Measurements from ENCODE around the gene DDX10. TPM values are rescaled to one million over a fixed set of nuclear protein-coding genes. Genes with fewer than 3 reads are reported as not detected.

The DDX10 gene
- polyA plus RNA-seq, 1 donor (not counting 4 experiments of a cell fraction or from before 2014, with no cell fraction given): 32.3 TPM

DNA sequence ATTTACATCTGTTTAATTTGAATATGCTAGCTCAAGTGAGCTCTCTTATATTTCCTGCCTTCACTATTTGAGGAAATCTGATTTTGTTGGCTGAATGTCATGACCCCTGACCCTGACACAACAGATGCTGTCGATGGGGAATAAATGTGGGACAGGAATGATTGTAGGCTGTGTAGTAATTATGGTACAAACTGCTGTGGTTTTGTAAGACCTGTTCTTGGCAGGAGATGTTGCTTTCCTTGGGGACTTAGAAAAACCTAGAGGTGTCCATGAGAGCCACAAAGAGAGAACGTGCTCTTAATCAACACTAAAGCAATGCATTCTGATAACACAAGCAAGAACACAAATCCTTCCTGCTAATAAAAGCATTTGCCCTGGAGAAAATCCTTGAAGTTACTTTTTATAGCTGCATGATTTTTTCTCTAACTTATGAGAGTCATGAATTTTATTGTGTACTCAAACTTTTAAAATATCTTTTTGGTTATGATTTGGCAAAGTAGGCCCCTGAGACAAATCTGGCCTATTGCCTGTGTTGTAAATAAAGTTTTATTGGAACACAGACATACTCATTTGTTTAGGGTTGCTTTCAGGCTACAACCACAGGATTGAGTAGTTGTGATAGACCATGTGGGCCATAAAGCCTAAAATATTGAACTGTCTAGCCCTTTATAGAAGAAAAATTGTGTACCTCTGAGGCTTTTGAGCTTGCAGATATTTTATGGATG lies 90.2 kb downstream of the DDX10 start:
- no peak overlapping the region for H3K4me3 ChIP-seq (ENCODE audit: control insufficient read depth in 2 of 3, extremely low read depth in 1 of 3, insufficient read depth in 2 of 3, low read depth in 1 of 3, low read length in 3 of 3)
- H3K9me1 ChIP-seq (ENCODE audit: control insufficient read depth, extremely low read depth, insufficient read depth, low read length): no peaks in the 10 kb centered on the region
- no peak overlapping the region for H3K9ac ChIP-seq (ENCODE audit: control insufficient read depth, extremely low read depth, insufficient read depth, low read length)
- H3K9me3 ChIP-seq (ENCODE audit: control insufficient read depth, low read depth, low read length): no peaks in the 10 kb centered on the region
- H4K20me1 ChIP-seq (ENCODE audit: control insufficient read depth, extremely low read depth, insufficient read depth, low read length): no peaks in the 10 kb centered on the region
- no peak overlapping the region for H2AFZ ChIP-seq (ENCODE audit: control insufficient read depth, low read length)
- no peaks in the 10 kb centered on the region for H3K36me3 ChIP-seq (ENCODE audit: control insufficient read depth in 2 of 2, extremely low read depth in 1 of 2, insufficient read depth in 2 of 2, low read length in 2 of 2)
- TF ChIP-seq, protein P1, sequence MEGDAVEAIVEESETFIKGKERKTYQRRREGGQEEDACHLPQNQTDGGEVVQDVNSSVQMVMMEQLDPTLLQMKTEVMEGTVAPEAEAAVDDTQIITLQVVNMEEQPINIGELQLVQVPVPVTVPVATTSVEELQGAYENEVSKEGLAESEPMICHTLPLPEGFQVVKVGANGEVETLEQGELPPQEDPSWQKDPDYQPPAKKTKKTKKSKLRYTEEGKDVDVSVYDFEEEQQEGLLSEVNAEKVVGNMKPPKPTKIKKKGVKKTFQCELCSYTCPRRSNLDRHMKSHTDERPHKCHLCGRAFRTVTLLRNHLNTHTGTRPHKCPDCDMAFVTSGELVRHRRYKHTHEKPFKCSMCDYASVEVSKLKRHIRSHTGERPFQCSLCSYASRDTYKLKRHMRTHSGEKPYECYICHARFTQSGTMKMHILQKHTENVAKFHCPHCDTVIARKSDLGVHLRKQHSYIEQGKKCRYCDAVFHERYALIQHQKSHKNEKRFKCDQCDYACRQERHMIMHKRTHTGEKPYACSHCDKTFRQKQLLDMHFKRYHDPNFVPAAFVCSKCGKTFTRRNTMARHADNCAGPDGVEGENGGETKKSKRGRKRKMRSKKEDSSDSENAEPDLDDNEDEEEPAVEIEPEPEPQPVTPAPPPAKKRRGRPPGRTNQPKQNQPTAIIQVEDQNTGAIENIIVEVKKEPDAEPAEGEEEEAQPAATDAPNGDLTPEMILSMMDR (optimal IDR thresholded peaks at IDR 0.05 in 1 of 3, IDR thresholded peaks at IDR 0.05 in 1 of 3, conservative IDR thresholded peaks at IDR 0.05 in 1 of 3; ENCODE audit: extremely low read depth in 1 of 3, insufficient read depth in 2 of 3, low read length in 3 of 3): no peak
- TF ChIP-seq EZH2 (IDR thresholded peaks at IDR 0.05; ENCODE audit: low read length): no peak
- peaks cover 10% of the 10 kb centered on the region for H3K79me2 ChIP-seq (ENCODE audit: control insufficient read depth, insufficient read depth, low read length)
- H3K4me1 ChIP-seq (ENCODE audit: control insufficient read depth, extremely low read depth, insufficient read depth, low read length): peaks cover 9% of the 10 kb centered on the region
- DNase-seq (ENCODE audit: low read depth, low spot score) (no peak), FAIRE-seq (no peak)
- H3K4me2 ChIP-seq (ENCODE audit: control insufficient read depth, extremely low read depth, insufficient read depth, low read depth, low read length): no peak overlapping the region
- dilution Hi-C loops (cut with MboI; ENCODE audit: extremely low pct_ligation_motif_present, low sequenced_read_pairs): no loop called here
- H3K27ac ChIP-seq (ENCODE audit: control insufficient read depth, insufficient read depth, low read length): no peak overlapping the region
- H3K27me3 ChIP-seq (ENCODE audit: control insufficient read depth, extremely low read depth, insufficient read depth, low read length): no peaks in the 10 kb centered on the region

- Histone ChIP-seq H3K79me2 (ENCODE audit: control insufficient read depth, insufficient read depth, low read length) (peaks cover 7% of the 10 kb centered on the region), H3K36me3 (ENCODE audit: control insufficient read depth in 2 of 2, extremely low read depth in 1 of 2, insufficient read depth in 2 of 2, low read length in 2 of 2) (no peaks in the 10 kb centered on the region), H3K9ac (ENCODE audit: control insufficient read depth, extremely low read depth, insufficient read depth, low read length) (no peak overlapping the region), H4K20me1 (ENCODE audit: control insufficient read depth, extremely low read depth, insufficient read depth, low read length) (no peaks in the 10 kb centered on the region), H3K27ac (ENCODE audit: control insufficient read depth, insufficient read depth, low read length) (no peak overlapping the region), H3K4me1 (ENCODE audit: control insufficient read depth, extremely low read depth, insufficient read depth, low read length) (peaks cover 9% of the 10 kb centered on the region), H3K4me3 (ENCODE audit: control insufficient read depth in 2 of 3, extremely low read depth in 1 of 3, insufficient read depth in 2 of 3, low read depth in 1 of 3, low read length in 3 of 3) (no peak overlapping the region), H3K9me1 (ENCODE audit: control insufficient read depth, extremely low read depth, insufficient read depth, low read length) (no peaks in the 10 kb centered on the region), H2AFZ (ENCODE audit: control insufficient read depth, low read length) (no peak overlapping the region), H3K27me3 (ENCODE audit: control insufficient read depth, extremely low read depth, insufficient read depth, low read length) (no peaks in the 10 kb centered on the region), H3K4me2 (ENCODE audit: control insufficient read depth, extremely low read depth, insufficient read depth, low read depth, low read length) (no peak overlapping the region), H3K9me3 (ENCODE audit: control insufficient read depth, low read depth, low read length) (no peaks in the 10 kb centered on the region)
- DNase-seq (ENCODE audit: low read depth, low spot score): no peak
- no peak for TF ChIP-seq EZH2 (IDR thresholded peaks at IDR 0.05; ENCODE audit: low read length)
- TF ChIP-seq, protein P1 (optimal IDR thresholded peaks at IDR 0.05 in 1 of 3, IDR thresholded peaks at IDR 0.05 in 1 of 3, conservative IDR thresholded peaks at IDR 0.05 in 1 of 3; ENCODE audit: extremely low read depth in 1 of 3, insufficient read depth in 2 of 3, low read length in 3 of 3): no peak
- FAIRE-seq: no peak
- dilution Hi-C loops (cut with MboI; ENCODE audit: extremely low pct_ligation_motif_present, low sequenced_read_pairs): no loop called here
Measured at GRCh38 chr11:108757630-108758029, 92.8 kb downstream of the DDX10 start.
